ENCODE data around the gene NAT10. TPM values are rescaled to one million over a fixed set of nuclear protein-coding genes. Genes with fewer than 3 reads are reported as not detected.
A peak's percentile ranks its signal among the peaks of the same experiment; 100 is the strongest.

NAT10 gene
- total RNA-seq, 2 experiments from 2014 or later: 160 to 169 TPM

DNA sequence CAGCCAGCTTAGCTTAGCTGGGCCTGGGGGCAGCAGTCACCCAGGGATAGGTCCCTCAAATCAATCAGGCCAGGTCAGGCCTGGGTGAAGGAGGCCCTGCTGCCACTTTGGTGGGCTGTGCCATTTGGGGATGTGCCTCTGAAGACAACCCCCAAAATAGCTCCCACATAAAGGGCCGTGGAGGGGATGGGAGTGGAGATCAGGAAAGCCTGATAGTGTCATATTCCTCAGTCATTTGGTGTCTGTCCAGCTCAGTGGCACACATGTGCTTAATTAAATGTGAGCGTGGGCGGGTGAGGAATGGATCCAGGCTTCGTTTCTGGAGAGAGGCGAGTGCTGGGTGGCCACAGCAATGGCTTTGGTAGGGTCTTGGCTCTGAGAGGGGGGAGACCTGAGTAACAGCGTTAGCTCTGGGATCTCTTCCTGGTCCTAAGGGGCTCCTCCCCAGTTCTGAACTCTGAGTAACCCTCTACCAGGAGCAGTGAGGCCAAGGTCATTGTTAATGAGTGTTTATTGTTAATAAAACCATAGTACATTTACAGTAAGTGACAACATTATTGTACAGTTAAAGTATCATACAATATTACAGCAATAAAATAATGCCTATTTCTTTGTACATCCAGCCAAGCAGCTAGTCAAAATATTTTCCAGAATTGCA lies 45.2 kb downstream of the NAT10 start:
- no peak overlapping the region for H3K4me3 Mint-ChIP-seq
- peaks cover 7% of the 10 kb centered on the region for H3K36me3 Mint-ChIP-seq
- DNase-seq: no peak
- H3K4me1 Mint-ChIP-seq: no peaks in the 10 kb centered on the region
- no peaks in the 10 kb centered on the region for H3K27me3 Mint-ChIP-seq
- no peak overlapping the region for H3K27ac Mint-ChIP-seq
- no peaks in the 10 kb centered on the region for H3K9me3 Mint-ChIP-seq

DNA sequence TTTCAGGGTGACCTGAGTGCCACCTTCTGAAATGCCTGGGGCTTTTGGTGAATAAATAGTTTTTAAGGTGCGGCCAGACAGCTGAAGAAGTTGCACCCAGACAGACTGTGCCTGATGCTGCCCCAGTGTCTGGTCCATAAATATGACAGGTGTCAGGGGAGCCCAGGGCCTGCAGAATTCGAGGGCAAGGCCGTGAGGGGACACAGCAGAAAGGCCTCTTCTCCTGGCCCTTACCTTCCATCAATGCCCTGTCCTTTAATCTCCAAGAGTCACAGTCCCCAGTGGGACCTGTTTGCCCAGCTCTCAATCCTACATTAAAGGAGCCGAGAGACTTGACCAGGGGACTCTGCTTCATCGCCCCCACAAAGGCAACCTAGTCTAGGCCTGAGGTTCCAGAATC lies 45.7 kb downstream of the NAT10 start:
- Mint-ChIP-seq H3K27ac (no peak overlapping the region), H3K36me3 (peaks cover 4% of the 10 kb centered on the region), H3K27me3 (no peaks in the 10 kb centered on the region), H3K4me1 (no peaks in the 10 kb centered on the region), H3K4me3 (no peak overlapping the region), H3K9me3 (no peaks in the 10 kb centered on the region)
- DNase-seq: no peak

DNA sequence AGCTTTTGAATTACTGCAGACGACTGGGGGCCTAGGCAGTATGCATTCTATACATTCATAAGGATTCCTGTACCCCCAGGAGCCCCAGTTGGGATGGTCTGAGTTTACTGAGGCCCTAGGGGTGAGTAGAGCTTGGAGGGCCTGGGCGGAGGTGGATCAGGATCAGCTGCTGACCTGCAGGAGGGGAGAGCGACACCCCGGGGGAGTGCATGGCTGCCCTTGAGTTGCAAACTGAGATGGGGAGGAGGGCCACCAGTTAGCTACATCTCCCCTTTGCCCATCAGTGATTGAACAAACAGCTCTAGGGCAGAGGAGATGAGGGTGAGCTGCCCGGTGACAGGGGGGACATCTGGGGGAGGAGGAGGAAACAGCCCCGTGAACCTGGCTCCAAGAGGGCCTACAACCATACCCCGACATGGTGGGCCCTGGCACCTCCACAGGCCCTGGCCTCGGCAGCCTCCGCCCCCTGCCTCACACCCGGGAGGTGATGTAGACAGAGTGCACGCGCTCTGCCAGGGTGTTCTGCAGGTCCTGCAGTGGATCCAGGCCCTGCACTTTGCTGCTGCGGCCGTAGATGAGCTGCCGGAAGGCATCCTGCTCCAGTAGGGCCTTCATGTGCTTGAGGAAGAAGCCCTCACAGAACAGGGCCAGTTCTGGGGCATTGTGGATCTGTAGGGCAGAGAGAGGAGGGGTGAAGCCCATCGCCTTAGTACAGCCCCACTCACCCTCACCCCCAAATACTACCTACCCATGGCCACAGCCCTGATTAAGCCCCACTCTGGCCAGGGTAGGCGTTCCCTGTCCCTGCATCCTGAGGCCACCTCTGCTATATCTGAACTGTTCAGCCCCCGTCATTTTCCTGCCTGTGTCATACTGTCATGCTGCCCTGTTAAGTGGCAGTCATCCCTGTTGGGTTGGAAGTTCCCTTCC lies 46.8 kb downstream of the NAT10 start:
- Mint-ChIP-seq H3K27me3 (no peaks in the 10 kb centered on the region), H3K9me3 (no peaks in the 10 kb centered on the region), H3K4me1 (no peaks in the 10 kb centered on the region), H3K4me3 (no peak overlapping the region), H3K36me3 (peaks cover 2% of the 10 kb centered on the region), H3K27ac (no peak overlapping the region)
- no peak for DNase-seq

DNA sequence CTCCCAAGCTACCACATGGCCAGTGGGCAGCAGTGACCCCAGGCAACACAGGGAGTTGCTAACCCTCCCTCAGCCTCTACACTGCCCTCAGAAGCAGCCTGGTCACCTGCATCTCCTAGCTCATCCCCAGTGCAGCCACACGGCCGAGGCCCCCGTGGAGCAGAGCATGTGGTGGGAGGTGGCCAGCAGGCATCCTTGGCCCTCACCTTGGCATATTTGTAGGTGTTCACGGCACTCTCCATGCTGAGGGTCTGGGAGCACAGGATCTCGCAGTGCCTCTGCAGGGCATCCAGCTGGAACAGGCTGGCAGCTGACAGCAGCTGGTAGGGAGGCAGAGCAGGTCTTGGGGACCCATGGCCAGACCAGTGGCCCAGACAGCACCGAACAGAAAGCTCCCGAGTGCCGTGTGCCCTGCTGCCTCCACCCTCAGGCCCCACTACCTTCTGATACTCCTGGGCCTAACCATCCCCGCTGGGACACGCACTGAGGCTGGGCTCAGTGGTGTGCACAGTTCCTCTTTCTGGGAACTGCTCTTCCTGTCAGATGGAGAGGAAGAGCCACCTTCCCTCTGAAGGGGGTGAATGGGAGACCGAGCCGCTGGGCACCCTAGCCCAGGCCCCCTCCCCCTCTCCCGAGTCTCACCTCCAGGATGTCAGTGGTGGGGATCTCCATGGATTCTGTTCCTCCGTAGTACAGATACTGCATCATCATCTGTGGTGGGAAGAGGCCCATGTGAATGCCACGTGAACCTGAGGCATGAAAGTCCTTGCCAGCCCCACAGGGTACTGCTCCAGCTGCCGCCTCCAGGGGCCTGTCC lies 48.8 kb downstream of the NAT10 start:
- no peaks in the 10 kb centered on the region for H3K9me3 Mint-ChIP-seq
- peaks cover 9% of the 10 kb centered on the region for H3K36me3 Mint-ChIP-seq
- H3K4me3 Mint-ChIP-seq: no peak overlapping the region
- no peak for DNase-seq
- no peak overlapping the region for H3K27ac Mint-ChIP-seq
- H3K4me1 Mint-ChIP-seq: peaks cover 14% of the 10 kb centered on the region
- H3K27me3 Mint-ChIP-seq: no peaks in the 10 kb centered on the region

DNA sequence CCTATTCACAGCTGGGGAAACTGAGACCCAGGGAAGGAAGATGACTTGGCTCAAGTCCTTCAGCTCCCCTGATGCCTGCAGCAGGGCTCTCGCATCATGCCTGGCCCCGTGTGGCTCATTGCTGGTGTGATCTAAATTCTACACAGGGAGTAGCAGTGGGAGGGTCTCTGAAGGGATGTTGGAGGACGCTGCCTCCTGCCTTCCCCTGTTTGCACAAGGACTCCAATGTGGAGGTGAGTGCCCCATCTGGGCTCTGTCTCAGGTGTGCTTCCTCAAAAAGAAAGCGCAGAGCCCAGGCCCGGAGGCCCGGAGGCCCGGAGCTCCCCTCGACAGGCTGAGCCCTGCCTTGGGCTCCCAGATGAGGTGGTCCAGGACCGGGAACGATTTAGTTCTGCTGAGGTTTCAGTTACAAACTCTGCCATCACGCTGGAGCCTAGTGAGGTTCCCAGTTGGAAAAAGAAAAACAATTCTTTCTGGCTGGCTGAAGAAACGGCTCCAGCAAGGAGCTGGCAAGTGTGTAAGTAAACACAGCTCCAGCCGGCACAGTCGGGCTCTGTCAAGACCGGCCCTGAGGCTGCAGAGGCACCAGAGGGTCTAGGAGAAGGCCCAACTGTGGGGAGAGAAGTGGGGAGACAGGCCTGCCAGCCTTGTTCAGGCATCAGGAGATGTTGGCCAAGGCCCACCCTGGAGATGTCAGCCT lies 49.8 kb downstream of the NAT10 start:
- DNase-seq: no peak
- Mint-ChIP-seq H3K36me3 (peaks cover 9% of the 10 kb centered on the region), H3K4me1 (peaks cover 22% of the 10 kb centered on the region), H3K27ac (no peak overlapping the region), H3K9me3 (no peaks in the 10 kb centered on the region), H3K27me3 (no peaks in the 10 kb centered on the region), H3K4me3 (no peak overlapping the region)

DNA sequence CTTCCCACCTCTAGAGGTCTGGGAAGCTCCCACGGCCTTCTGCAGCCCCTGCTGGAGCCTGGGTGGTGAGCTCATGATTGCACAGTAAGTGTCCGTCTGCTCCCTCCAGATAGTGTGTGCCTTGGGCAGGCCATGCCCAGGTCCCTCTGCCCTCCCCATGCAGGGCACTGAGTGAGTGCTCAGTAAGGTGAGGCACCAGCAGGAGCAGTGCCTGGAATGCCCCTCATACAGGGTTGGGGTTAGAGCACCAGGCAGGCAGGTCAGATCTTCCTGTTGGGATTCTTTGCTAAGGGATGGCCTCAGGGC lies 50.3 kb downstream of the NAT10 start:
- Mint-ChIP-seq H3K4me1 (peaks cover 22% of the 10 kb centered on the region), H3K27ac (no peak overlapping the region), H3K4me3 (no peak overlapping the region), H3K9me3 (no peaks in the 10 kb centered on the region), H3K36me3 (peaks cover 9% of the 10 kb centered on the region), H3K27me3 (no peaks in the 10 kb centered on the region)
- DNase-seq: no peak

DNA sequence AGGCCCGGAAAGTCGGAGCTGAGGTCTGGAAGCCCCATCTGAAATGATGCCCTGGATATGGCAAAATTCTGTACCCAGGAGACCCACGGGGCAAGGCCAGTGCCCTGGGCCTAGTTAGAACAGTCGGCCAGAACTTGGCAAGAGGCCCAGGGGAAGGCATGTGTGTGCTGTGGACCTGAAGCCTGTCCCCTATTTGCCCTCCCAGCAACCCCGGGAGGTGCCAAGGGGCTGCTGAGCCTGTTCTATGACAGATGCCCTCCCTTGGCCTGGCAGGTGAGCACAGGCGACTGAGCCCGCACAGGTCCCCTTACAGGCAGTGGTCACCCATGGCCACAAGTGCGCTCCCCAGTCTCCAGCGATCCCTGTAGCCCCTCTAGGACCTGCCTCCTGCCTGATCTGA lies 51.7 kb downstream of the NAT10 start:
- no peak for DNase-seq
- peaks cover 27% of the 10 kb centered on the region for H3K4me1 Mint-ChIP-seq
- H3K4me3 Mint-ChIP-seq: no peak overlapping the region
- no peaks in the 10 kb centered on the region for H3K9me3 Mint-ChIP-seq
- H3K27ac Mint-ChIP-seq: no peak overlapping the region
- H3K36me3 Mint-ChIP-seq: peaks cover 9% of the 10 kb centered on the region
- H3K27me3 Mint-ChIP-seq: no peaks in the 10 kb centered on the region

DNA sequence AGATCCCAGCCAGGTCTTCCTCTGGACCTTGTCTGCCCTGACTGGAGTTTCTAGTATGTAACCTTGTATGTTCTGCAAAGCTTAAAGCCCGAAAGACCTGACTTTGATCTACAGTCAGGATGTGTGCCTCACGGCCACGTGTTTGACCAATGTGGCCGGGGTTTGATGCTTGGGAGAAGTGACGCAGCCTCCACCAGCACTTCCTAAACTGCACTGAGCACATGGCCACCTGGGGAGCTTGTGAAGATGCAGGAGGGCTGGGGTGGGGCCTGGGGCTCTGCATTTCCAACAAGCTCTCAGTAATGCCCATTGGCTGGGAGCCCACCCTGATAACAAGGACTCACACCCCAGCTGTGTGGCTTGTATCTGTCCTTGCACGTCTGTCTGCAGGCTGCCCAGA lies 53.2 kb downstream of the NAT10 start:
- Mint-ChIP-seq H3K36me3 (peaks cover 9% of the 10 kb centered on the region), H3K4me3 (no peak overlapping the region), H3K27me3 (no peaks in the 10 kb centered on the region), H3K9me3 (no peaks in the 10 kb centered on the region), H3K27ac (peak overlapping the region; percentile 56), H3K4me1 (peaks cover 27% of the 10 kb centered on the region)
- DNase-seq: peak; percentile 44

DNA sequence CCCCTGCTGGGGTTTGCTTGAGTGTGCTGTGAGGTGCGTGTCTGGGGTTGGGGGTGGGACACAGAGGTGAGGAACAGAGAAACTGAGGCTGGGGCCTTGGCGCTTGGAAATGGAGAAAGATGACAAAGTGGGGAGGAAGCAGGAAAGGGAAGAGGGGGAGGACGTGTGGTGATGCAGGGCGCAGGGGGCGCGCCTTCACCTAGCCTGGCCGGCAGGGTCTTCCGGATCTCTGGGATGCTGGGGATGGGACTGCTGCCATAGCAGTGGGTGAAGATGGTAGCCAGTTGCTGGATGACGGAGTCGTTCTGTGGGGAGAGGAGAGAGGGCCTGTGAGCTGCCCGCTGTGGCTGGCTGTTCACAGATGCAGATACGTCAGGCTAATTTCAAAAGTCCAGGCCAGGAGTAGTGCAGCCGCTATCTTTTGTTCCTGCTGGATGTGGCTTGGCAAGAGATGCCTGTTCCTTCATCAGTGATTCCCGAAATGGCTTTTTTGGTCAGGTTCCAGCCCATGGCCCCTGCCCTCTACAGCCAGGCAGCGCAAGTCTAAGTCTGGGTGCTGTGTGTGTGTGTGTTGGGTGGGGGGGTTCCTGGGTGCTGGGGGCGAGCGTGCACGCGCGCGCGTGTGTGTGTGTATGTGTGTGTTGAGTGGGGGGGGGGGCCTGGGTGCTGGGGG lies 54.8 kb downstream of the NAT10 start:
- Mint-ChIP-seq H3K4me1 (peaks cover 27% of the 10 kb centered on the region), H3K9me3 (no peaks in the 10 kb centered on the region), H3K36me3 (peaks cover 9% of the 10 kb centered on the region), H3K27ac (peak overlapping the region; percentile 23), H3K4me3 (no peak overlapping the region), H3K27me3 (no peaks in the 10 kb centered on the region)
- no peak for DNase-seq

DNA sequence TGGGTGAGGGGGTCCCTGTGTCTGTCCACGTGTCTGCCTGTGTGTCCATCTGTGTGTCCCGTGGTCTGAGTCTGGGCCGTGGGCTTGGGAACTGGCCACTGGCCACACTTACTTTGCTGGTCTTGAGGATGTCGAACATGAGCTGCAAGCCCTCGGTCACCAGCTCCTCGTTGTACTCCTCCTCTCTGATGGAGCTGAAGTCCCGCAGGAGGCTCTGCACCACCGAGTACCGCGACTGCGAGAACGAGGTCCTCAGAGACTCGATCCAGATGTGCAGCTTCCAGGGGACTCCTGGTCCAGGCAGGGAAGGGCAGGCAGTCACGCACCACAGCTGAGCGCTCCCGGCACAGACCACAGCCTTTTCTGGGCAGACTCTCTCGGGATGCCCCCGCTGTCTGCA lies 55.4 kb downstream of the NAT10 start:
- Mint-ChIP-seq H3K9me3 (no peaks in the 10 kb centered on the region), H3K27ac (no peak overlapping the region), H3K27me3 (no peaks in the 10 kb centered on the region), H3K4me3 (no peak overlapping the region), H3K4me1 (peaks cover 27% of the 10 kb centered on the region), H3K36me3 (peaks cover 9% of the 10 kb centered on the region)
- DNase-seq: no peak

DNA sequence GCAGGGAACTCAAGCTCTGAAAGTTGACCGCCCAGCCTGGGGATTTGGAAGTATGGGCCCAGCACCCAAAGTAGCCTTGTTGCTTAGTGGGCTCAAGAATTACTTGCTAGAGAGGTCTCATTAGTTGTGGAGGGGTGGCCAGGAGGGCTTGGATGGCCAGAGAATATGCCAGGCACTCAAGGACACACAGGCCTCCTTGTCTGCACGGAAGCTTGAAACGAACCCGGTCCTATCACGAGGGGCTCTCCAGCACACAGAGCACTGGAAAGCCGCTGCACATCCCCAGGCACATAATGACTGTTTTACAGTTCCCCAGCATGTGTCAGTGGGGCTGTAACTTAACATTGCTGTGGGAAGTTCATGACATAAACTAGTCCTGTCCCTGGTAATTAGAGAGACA lies 55.9 kb downstream of the NAT10 start:
- no peak overlapping the region for H3K27ac Mint-ChIP-seq
- H3K4me3 Mint-ChIP-seq: no peak overlapping the region
- no peaks in the 10 kb centered on the region for H3K9me3 Mint-ChIP-seq
- peaks cover 27% of the 10 kb centered on the region for H3K4me1 Mint-ChIP-seq
- DNase-seq: no peak
- peaks cover 9% of the 10 kb centered on the region for H3K36me3 Mint-ChIP-seq
- H3K27me3 Mint-ChIP-seq: no peaks in the 10 kb centered on the region

DNA sequence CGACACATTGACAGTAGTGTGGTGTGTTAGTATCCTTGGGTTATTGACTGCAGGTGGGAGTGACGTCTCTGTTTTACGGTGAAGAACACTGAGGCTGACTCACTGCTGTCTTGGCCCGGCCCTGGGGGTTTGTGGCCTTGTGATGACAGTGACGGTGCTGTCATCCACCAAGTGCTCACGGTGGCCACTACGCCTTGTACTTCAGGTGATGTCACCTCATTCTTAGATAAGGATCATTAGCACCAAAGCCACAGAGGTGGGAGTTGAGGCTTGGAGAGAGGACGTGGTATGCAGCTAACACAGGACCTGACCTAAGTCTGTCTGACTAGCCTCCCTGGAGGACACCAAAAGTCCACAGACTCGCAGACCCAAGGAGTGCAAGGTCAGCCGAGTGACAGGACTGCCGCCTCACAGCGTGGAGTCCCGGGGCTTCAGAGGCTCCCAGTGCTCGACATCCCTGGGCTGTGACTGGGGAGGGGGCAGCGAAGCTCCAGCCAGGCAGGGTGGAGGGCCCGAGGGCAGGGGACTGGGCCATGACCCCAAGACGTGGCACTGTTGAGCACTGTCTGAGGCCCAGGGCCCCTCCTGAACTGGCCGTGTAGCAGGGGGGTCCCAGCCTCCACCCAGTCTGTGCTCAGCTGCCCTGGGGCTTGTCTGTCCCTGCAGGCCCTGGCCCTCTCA lies 56.5 kb downstream of the NAT10 start:
- H3K27me3 Mint-ChIP-seq: no peaks in the 10 kb centered on the region
- DNase-seq: peak; percentile 34
- H3K4me1 Mint-ChIP-seq: peaks cover 27% of the 10 kb centered on the region
- H3K9me3 Mint-ChIP-seq: no peaks in the 10 kb centered on the region
- H3K36me3 Mint-ChIP-seq: peaks cover 9% of the 10 kb centered on the region
- H3K27ac Mint-ChIP-seq: no peak overlapping the region
- no peak overlapping the region for H3K4me3 Mint-ChIP-seq

DNA sequence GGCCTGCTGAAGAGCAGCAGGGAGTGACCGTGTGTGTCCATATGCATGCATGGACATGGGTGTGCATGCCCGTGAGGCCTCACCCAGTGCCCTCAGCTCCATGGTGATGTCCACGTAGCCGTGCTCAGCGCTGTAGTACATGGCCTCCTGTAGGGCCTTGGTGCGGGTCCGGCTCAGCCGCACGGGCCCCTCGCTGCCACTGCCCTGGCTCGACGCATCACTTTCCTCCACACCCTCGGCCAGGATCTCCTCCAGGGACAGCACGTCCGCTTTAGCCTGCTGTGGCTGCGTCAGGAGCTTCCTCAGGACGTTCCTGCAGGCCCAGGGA lies 57.0 kb downstream of the NAT10 start:
- H3K9me3 Mint-ChIP-seq: no peaks in the 10 kb centered on the region
- no peak overlapping the region for H3K27ac Mint-ChIP-seq
- peaks cover 8% of the 10 kb centered on the region for H3K36me3 Mint-ChIP-seq
- peaks cover 27% of the 10 kb centered on the region for H3K4me1 Mint-ChIP-seq
- no peak overlapping the region for H3K4me3 Mint-ChIP-seq
- DNase-seq: no peak
- no peaks in the 10 kb centered on the region for H3K27me3 Mint-ChIP-seq

DNA sequence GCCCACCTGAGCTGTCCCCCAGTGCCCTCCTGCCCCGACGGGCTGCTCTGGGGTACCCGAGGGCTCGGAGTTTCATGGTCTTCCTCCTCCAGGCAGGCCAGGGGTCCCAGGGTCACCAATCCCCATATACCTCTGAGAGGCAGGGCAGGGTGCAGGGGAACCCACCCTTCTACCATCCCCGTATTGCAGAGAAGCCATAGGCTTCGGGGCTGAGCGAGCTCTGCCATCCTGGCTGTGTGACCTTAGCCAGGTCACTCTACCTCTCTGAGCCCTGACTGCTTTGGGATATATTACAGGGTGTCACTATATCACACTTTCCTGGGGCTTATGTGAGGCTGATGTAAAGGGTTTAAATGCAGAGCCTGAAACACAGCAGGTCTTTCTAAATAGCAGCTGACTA lies 57.4 kb downstream of the NAT10 start:
- no peak overlapping the region for H3K4me3 Mint-ChIP-seq
- no peaks in the 10 kb centered on the region for H3K27me3 Mint-ChIP-seq
- no peaks in the 10 kb centered on the region for H3K9me3 Mint-ChIP-seq
- peaks cover 24% of the 10 kb centered on the region for H3K4me1 Mint-ChIP-seq
- peaks cover 4% of the 10 kb centered on the region for H3K36me3 Mint-ChIP-seq
- DNase-seq: no peak
- no peak overlapping the region for H3K27ac Mint-ChIP-seq

All from activated naive CD8-positive, alpha-beta T cell treated with anti-CD3 and anti-CD28 coated beads for 36 hours (primary cell).